SKM-1 treated with dmso at 0.1 percent for 144 hours (cell line): ENCODE data around the gene AKAP7.
"Not testable (repeated sequence)": the region's sequence is repeated elsewhere in the genome, so short reads cannot be mapped to it uniquely, and the experiment has no call there.

ENCODE experiments used
- DNase-seq: peaks from one replicate; lab custom pipeline; 2025; ENCODE audit not compliant: unreplicated experiment; lab: John Stamatoyannopoulos, UW

Gene AKAP7

DNA sequence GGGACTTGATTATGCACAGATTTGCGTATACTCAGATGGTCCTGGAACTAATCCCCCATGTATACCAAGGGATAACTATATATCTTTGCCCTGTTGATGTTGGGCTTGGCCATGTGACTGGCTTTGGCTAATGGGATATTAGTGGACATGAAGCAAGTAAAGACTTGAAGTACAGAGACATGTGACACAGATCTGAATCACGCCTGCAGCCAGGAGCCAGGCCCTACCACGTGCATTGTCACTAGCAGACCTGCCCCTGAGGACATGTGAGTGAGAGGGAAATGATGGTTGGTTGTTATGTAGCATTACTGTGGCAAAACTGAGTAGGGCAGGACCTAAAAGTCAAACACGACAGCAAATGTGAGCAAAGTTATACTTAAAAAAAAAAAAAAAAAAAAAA, 155.7 kb downstream of the AKAP7 start:
- no peak for DNase-seq

DNA sequence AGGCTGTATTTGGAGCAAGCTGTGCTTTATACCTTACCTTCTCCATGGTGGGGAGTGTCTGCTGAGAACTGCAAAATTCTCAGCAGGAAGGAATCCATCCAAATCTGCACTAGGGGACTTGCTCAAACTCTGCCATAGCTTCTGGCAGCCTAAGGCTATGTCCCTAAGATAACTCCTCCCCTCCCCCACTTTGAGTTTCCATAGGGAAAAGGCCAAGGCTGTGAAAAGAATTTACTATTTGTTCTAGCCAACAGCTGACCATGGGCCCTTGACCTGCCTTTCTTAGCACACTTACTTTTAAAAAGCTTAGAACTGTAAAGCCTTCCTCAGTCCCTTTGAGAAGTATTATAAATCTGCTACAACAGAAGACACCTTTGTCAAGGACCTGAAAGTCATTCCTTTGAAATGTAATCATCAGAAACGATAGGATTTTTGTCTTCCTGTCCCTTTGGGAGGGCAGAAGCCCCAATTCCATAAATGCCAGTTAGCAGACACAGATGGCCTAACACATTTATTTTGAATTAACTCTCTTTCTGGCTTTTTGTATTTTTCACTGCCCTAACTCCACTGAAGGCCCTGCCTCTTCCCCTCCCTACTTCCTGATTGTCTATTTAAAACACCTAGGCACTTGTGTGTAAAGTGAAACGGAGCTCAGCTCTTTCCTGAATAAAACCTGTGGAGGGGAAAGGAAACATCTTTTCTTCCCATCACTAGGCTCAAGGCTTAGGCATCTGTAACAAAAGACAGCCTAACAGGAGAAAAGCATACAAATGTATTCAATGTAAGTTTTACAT, 157.1 kb downstream of the AKAP7 start:
- no peak for DNase-seq

DNA sequence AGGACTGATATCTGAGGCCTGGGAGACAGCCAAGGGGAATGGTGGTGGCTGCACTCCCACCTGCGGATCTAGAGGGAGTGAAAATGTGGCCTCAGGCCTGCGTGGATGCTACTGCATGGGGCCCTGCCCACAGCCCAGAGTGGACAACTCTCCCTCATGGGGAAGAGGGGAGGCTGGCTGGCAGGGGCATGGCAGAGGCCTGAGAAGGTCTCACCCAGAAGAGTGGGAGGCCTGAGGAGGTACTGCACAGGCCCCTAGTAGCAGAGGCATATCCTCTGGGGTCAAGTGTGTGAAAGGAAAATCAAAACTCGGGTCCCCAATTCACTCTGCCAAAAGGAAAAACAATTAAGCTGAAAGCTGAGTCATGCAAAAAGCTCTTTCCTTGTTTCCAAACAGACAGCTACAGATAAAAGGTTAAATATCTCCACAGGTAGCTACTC, 158.2 kb downstream of the AKAP7 start:
- no peak for DNase-seq

DNA sequence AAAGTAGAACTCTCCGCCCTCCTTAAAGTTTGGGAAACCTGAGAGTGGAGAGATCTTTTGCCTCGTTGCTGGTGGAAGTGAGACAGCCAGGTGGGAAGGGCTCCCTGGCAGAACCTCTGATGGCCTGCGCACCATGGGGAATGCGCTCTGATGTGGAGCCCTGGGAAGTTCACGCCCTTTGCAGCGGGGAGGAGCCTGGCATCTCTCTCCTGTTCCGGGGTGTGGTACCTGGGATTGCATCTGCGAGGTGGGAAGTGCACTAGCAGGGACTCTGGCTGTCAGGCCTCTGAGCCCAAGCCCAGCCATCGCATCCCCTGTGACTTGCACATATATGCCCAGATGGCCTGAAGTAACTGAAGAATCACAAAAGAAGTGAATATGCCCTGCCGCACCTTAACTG, 159.8 kb downstream of the AKAP7 start:
- no peak for DNase-seq

DNA sequence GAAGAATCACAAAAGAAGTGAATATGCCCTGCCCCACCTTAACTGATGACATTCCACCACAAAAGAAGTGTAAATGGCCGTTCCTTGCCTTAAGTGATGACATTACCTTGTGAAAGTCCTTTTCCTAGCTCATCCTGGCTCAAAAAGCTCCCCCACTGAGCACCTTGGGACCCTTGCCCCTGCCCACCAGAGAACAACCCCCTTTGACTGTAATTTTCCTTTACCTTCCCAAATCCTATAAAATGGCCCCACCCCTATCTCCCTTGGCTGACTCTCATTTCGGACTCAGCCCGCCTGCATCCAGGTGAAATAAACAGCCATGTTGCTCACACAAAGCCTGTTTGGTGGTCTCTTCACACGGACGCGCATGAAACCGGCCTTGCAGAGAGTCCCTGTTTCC, 165.6 kb downstream of the AKAP7 start:
- DNase-seq = not testable (repeated sequence)

DNA sequence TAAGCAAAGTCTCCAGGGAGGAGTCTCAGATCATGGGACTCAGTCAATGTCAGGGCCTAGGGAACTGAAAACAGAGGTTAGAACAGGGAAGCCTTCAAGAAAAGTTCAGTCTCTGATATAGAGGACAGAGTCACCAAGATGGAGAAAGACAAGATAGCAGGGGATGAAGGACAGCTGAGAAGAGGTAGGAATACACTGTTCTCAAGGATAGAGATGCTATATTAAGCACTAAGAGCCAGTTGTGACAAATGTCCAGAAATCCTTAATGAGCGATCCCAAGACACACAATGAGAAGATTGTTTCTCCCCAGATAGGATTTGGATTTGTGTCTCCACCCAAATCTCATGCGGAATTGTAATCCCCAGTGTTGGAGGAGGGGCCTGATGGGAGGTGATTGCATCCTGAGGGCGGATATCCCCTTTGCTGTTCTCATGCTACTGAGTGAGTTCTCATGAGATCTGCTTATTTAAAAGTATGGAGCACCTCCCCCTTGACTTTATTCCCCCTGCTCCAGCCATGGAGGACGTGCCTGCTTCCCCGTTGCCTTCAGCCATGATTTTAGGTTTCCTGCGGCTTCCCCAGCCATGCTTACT, 168.2 kb downstream of the AKAP7 start:
- DNase-seq = no peak

DNA sequence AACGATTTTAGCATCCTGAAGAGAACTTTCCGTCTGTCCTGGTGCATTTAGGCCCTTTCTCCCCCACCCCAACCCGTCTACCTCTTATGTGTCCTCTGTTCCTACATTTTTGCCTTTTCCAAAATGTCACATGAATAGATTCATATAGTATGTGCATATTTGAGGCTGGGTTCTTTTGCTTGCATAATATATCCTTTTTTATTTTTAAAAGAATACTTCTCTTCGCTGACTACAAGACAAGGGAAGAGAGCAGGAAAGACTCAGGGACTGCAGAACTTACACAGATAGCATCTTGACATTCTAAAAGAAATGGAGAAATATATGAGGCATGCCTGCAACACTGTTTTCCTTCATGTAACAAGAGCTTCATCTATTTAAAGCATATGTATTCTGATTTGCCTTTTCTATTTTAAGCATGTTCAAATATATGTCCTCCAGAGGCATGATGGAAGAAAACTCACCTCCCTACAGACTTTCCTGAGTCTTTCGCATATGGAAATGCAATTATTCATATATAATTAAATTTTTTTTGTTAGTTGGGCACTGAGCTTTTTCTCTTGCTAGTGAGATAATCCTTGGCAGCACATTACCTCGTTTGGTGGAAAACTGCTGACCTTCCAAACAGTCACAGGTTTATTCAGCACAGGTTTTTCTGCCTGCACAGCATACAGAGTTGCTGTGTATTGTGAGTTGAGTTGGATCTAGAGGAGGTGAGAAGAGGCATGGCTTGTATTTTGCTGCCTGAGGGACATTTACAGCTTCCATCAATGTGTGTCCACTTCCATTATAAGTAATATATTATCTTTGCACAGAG, 170.0 kb downstream of the AKAP7 start:
- no peak for DNase-seq

DNA sequence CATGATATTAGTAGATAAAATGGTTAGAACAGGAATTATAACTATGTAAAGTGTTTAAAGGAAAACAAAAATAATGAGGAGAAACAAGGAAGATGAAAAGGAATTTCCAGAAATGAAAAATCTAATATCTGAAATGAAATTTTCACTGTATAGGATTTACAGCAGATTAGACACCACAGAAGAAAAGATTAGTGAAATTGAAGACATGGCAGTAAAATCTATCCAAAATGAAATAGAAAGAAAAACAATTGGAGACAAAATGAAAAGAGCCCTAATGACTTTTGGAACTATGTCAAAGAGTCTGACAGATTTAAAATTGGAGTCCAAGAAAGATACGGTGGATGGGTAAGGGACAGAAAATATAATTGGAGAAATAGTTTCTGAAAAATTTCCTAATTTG, 174.2 kb downstream of the AKAP7 start:
- DNase-seq = no peak

DNA sequence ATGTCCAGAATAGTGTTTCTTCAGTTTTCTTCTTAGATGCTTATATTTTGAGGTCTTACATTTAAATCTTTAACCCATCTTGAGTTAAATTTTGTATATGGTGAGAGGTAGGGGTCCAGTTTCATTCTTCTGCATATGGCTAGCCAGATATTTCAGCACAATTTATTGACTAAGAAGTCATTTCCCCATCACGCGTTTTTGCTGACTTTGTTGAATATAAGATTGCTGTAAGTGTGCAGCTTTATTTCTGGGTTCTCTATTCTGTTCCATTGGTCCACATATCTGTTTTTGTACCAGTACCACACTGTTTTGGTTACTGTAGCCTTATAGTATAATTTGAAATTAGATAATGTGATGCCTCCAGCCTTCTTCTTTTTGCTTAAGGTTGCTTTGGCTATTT, 179.6 kb downstream of the AKAP7 start:
- DNase-seq = no peak

DNA sequence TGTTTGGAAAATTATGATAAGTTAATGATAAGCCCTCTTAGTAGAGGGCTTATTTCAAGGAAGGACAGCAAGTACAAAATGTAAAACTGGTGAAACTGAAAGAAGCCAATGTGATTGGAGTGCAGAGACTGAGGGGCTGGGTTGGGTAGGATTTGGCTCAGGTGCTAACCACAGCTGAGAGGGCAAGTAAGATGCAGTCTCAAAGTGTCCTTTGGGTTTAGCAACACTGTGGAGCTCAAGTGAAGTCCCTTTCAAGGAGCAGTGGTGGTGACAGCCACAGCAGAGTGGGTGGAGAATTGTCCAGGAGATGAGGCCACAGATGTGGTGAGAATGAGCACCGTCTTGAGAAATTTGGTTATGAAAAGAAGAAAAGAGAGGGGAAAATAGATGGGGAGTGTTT, 181.4 kb downstream of the AKAP7 start:
- no peak for DNase-seq

DNA sequence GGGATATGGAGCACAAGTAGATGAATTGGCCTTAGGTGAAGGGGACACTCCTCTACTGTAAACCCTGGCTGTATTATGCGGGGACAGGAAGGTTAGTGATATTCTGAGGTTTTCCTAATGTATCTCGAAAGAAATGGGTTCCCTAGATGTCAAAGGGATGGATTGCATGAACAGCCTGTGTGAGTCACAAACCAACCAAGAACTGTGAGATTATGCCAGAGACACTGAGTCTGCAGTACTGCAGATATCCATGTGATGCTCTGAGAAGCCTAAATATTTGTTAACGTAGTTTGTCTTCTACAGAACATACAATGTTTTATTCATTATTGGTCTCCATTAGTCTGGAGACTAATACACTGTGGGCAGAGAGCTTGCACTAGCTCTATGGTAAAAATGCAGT, 182.2 kb downstream of the AKAP7 start:
- DNase-seq = no peak

DNA sequence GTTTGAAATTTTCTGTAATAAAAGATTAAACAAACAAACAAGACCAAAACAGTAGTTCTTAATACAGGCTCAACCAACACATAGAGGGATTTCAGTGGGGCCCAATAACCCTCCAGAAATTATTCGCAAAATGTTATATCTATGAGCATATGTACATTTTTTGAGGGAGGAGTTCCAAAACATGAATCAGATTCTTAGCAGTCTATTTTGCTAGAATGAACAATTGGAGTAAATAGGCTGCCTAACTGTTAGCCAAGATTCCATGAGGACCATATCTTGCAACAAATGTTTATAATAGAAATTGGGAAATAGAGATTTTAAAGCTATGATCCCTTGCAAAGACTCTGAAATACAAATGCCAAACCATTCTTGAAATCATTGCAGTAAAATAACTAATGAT, 186.3 kb downstream of the AKAP7 start:
- DNase-seq = no peak

DNA sequence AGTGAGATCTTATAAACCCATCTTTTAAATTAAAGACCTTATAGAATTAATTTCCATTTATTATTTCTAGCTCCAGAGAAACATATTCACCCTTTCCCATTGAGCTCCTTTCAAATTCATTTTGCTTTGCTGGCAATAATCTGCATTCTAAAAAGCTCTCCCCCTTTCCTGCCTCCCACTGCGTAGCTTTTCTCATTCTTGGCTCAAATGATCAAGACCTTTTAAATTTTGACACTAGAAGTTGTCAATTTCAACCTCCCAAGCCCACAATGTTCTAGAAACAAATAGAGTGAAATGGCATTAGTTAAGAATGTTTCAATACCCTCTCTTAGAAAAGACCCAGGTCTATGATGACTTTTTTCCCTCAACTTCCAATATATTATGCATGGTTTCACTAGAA, 186.9 kb downstream of the AKAP7 start:
- DNase-seq = no peak

DNA sequence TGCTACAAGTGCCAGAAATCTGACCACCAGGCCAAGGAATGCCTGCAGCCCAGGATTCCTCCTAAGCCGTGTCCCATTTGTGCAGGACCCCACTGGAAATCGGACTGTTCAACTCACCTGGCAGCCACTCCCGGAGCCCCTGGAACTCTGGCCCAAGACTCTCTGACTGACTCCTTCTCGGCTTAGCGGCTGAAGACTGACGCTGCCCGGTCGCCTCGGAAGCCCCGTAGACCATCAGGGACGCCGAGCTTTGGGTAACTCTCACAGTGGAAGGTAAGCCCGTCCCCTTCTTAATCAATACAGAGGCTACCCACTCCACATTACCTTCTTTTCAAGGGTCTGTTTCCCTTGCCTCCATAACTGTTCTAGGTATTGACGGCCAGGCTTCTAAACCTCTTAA, 190.4 kb downstream of the AKAP7 start:
- not testable (repeated sequence) for DNase-seq

DNA sequence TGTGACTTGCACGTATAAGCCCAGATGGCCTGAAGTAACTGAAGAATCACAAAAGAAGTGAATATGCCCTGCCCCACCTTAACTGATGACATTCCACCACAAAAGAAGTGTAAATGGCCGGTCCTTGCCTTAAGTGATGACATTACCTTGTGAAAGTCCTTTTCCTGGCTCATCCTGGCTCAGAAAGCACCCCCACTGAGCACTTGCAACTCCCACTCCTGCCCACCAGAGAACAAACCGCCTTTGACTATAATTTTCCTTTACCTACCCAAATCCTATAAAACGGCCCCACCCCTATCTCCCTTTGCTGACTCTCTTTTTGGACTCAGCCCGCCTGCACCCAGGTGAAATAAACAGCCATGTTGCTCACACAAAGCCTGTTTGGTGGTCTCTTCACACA, 193.5 kb downstream of the AKAP7 start:
- DNase-seq = not testable (repeated sequence)

DNA sequence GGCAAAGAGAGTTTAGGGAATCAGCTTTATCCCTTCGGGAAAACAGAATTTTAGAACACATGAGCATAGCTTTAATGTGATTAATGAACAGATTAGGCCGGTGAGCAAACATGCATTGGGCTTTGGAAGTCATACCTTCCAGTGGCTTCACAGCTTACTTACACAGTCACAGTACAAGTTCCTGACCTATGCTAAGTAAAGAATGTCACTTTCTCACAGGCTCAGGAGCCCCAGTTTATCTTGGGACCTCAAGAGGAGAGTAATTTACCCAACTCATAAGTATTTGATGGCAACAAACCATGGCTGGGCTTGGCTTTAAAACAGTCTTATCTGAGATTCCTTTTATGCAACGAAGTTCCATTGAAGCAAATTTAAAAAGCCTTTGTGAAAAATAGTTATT, 195.9 kb downstream of the AKAP7 start:
- DNase-seq = no peak

DNA sequence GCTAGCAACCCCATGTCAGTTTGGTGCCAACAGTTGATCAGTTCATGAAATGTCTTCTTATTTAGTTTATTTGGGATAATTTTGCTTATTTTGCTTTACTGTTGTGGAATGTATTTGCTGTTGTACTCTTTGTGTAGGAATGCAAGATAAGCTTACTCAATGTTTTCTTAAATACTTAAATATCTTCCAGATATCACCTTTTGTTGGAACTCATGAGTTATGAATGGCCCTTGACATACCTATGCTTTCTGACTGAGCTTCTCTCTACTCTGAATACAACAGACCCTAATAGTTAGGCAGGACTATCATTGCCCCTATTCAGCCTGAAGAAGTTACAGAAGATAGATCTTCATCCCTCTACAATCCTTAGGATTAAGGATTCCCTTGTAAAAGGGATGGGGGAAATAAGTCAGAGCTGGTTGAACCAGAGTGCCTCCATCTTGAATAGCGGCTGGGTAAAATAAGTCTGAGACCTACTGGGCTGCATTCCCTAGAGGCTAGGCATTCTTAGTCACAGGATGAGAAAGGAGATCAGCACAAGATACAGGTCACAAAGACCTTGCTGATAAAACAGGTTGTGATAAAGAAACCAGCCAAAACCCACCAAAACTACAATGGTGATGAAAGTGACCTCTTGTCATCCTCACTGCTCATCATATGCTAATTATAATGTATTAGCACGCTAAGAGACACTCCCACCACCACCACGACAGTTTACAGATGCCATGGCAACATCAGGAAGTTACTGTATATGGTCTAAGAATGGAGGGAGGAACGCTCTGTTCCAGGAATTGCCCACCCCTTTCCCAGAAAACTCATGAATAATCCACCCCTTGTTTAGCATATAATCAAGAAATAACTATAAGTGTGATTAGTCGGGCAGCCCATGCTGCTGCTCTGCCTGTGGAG, 196.9 kb downstream of the AKAP7 start:
- DNase-seq = no peak
